Measurements from ENCODE around the gene GTF2I. TPM values are rescaled to one million over a fixed set of nuclear protein-coding genes. Genes with fewer than 3 reads are reported as not detected.
"Not testable (repeated sequence)": the region's sequence is repeated elsewhere in the genome, so short reads cannot be mapped to it uniquely, and the experiment has no call there.

Gene GTF2I
- total and polyA plus RNA-seq, 7 experiments from 2014 or later, result 51.1 to 177 (median 140) TPM

DNA sequence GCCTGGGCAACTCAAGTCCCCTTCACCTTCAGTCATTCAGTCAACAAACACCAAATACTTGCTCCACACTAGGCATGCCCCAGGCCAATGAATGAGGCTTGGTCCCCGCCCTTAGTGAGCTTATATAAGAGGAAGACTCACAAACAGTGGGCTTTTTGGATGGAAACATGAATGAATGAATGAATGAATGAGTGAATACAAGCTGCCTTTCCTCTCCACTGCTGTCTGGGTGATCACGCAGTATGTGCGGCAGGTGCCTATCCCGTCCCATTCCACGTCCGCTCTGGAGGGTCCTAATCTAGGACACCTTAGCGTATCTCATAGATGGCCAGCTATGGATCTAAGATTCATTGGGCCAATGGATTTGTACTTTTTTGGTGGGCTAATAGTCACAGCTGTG is 19.8 kb upstream of the GTF2I start:
- no peaks in the 10 kb centered on the region for H3K4me1 ChIP-seq (ENCODE audit: control insufficient read depth in 2 of 2, insufficient read depth in 2 of 2, low read length in 2 of 2)
- no peaks in the 10 kb centered on the region for H3K27me3 Mint-ChIP-seq
- H3K4me1 Mint-ChIP-seq, result peaks cover 0 to 2% (median 0%) of the 10 kb centered on the region in 7 donors
- H3K27ac ChIP-seq (ENCODE audit: low read depth, low read length), result no peak overlapping the region
- no peaks in the 10 kb centered on the region for H3K27me3 ChIP-seq (ENCODE audit: control insufficient read depth in 2 of 2, insufficient read depth in 2 of 2, low read length in 2 of 2)
- H3K4me3 Mint-ChIP-seq, result no peak overlapping the region
- no peaks in the 10 kb centered on the region for H3K36me3 ChIP-seq (ENCODE audit: control insufficient read depth in 2 of 3, insufficient read depth in 3 of 3, low read length in 3 of 3)
- intact Hi-C loops (cut with micrococcal nuclease), result no loop called here
- no peak overlapping the region for H3K4me3 ChIP-seq (ENCODE audit: low read length)
- no peaks in the 10 kb centered on the region for H3K36me3 Mint-ChIP-seq
- POLR2A ChIA-PET, result interaction anchor here (0.6 kb wide), 1 partner anchor 54 kb away, joined by 3 read pairs; no protein-coding TSS in a partner anchor
- H3K9me3 ChIP-seq (ENCODE audit: control insufficient read depth in 2 of 3, low read length in 3 of 3), result no peaks in the 10 kb centered on the region
- H3K27ac Mint-ChIP-seq, result no peak overlapping the region
- ATAC-seq (no peak), DNase-seq (no peak)
- peaks cover 0 to 2% (median 0%) of the 10 kb centered on the region in 11 donors for H3K9me3 Mint-ChIP-seq
- CTCF ChIA-PET, result interaction anchor here (0.6 kb wide), 1 partner anchor 11 kb away, joined by 3 read pairs; no protein-coding TSS in a partner anchor

DNA sequence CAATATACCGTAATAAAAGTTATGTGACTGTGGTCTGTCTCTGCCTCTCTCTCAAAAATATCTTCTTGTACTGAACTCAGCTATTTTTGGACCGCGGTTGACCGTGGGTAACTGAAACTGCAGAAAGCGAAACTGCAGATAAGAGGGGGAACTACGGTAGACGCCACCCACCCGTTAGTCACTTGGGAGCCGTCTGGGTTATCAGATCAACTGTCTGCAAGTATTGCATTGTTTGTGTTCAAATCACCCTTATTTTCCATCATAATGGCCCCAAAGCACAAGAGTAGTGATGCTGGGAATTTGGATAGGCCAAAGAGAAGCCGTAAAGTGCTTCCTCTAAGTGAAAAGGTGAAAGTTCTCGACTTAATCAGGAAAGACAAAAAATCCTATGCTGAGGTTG is 7.5 kb upstream of the GTF2I start:
- intact Hi-C loops (cut with micrococcal nuclease), result loop anchor here (1.0 to 10.0 kb wide), 3 partner anchors 8 to 915 kb away; partner anchors contain the start of genes ABHD11 (in 1 of the 2) and EIF4H (in 1 of the 2)
- not testable (repeated sequence) for H3K9me3 Mint-ChIP-seq; H3K9me3 ChIP-seq (ENCODE audit: control insufficient read depth in 2 of 3, low read length in 3 of 3); H3K36me3 ChIP-seq (ENCODE audit: control insufficient read depth in 2 of 3, insufficient read depth in 3 of 3, low read length in 3 of 3); H3K4me1 ChIP-seq (ENCODE audit: control insufficient read depth in 2 of 2, insufficient read depth in 2 of 2, low read length in 2 of 2); H3K27me3 Mint-ChIP-seq; H3K27me3 ChIP-seq (ENCODE audit: control insufficient read depth in 2 of 2, insufficient read depth in 2 of 2, low read length in 2 of 2); H3K36me3 Mint-ChIP-seq
- H3K27ac ChIP-seq (ENCODE audit: low read depth, low read length), result peak overlapping the region; percentile 60
- ChIA-PET POLR2A (interaction anchor here (1.2 kb wide), 1 partner anchor 11 kb away, joined by 6 read pairs; no protein-coding TSS in a partner anchor), CTCF (interaction anchor here (0.6 kb wide), 1 partner anchor 223 kb away, joined by 3 read pairs; no protein-coding TSS in a partner anchor)
- peak overlapping the region; percentile 84 to 98 (median 91) for H3K4me3 Mint-ChIP-seq
- peak overlapping the region; percentile 91 to 98 (median 95) for H3K27ac Mint-ChIP-seq
- peak; percentile 92 for ATAC-seq
- H3K4me1 Mint-ChIP-seq, result peaks cover 8 to 34% (median 32%) of the 10 kb centered on the region in 7 donors
- peak overlapping the region; percentile 83 for H3K4me3 ChIP-seq (ENCODE audit: low read length)
- DNase-seq, result peak in 7 of 9 donors; percentile 31 to 78 (median 38)

DNA sequence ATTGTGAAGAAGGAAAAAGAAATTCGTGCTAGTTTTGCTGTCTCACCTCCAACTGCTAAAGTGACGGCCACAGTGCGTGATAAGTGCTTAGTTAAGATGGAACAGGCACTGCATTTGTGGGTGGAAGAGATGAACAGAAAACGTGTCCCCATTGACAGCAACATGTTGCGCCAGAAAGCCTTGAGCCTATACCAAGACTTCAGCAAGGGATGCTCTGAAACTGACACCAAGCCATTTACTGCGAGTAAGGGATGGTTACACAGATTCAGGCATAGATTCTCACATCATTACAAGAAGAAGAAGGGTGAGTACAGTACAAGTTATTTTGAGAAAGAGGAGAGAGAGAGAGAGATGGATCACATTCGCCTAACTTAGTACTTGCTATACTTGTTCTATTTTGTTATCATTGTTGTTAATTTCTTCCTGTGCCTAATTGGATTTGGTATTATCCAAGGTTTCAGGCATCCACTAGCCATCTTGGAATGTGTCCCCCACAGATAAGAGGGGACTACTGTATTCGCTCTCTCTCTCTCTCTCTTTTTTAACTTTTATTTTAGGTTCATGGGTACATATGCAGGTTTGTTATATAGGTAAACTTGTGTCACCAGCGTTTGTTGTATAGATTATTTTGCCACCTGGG is 6.9 kb upstream of the GTF2I start:
- not testable (repeated sequence) for H3K27me3 ChIP-seq (ENCODE audit: control insufficient read depth in 2 of 2, insufficient read depth in 2 of 2, low read length in 2 of 2); H3K9me3 ChIP-seq (ENCODE audit: control insufficient read depth in 2 of 3, low read length in 3 of 3); H3K9me3 Mint-ChIP-seq; H3K36me3 Mint-ChIP-seq; H3K27me3 Mint-ChIP-seq; H3K36me3 ChIP-seq (ENCODE audit: control insufficient read depth in 2 of 3, insufficient read depth in 3 of 3, low read length in 3 of 3); H3K4me1 ChIP-seq (ENCODE audit: control insufficient read depth in 2 of 2, insufficient read depth in 2 of 2, low read length in 2 of 2)
- H3K4me3 Mint-ChIP-seq, result peak overlapping the region; percentile 84 to 98 (median 91)
- ChIA-PET CTCF (interaction anchor here (0.6 kb wide), 1 partner anchor 224 kb away, joined by 3 read pairs; no protein-coding TSS in a partner anchor), POLR2A (interaction anchor here (1.2 kb wide), 1 partner anchor 10 kb away, joined by 6 read pairs; no protein-coding TSS in a partner anchor)
- H3K27ac Mint-ChIP-seq, result peak overlapping the region; percentile 91 to 98 (median 95)
- H3K27ac ChIP-seq (ENCODE audit: low read depth, low read length), result peak overlapping the region; percentile 60
- DNase-seq, result peak in 1 of 9 donors; percentile 11
- intact Hi-C loops (cut with micrococcal nuclease), result loop anchor here (1.0 to 10.0 kb wide), 3 partner anchors 8 to 916 kb away; partner anchors contain the start of genes ABHD11 (in 1 of the 2) and EIF4H (in 1 of the 2)
- H3K4me3 ChIP-seq (ENCODE audit: low read length), result peak overlapping the region; percentile 83
- peak; percentile 66 for ATAC-seq
- H3K4me1 Mint-ChIP-seq, result peaks cover 8 to 40% (median 37%) of the 10 kb centered on the region in 7 donors

DNA sequence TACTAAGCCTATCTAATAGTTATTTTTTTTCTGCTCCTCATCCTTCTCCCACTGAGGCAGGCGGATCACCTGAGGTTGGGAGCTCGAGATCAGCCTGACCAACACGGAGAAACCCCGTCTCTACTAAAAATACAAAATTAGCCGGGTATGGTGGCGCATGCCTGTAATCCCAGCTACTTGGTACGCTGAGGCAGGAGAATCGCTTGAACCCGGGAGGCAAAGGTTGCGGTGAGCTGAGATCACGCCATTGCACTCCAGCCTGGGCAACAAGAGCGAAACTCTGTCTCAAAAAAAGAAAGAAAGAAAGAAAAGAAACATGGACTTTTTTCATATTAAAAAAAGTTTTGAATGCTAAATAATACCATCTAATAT is 6.4 kb upstream of the GTF2I start:
- H3K4me1 ChIP-seq (ENCODE audit: control insufficient read depth in 2 of 2, insufficient read depth in 2 of 2, low read length in 2 of 2); CTCF ChIA-PET; H3K36me3 Mint-ChIP-seq; H3K4me3 ChIP-seq (ENCODE audit: low read length); H3K27me3 ChIP-seq (ENCODE audit: control insufficient read depth in 2 of 2, insufficient read depth in 2 of 2, low read length in 2 of 2); H3K27me3 Mint-ChIP-seq; ATAC-seq; H3K9me3 Mint-ChIP-seq; H3K9me3 ChIP-seq (ENCODE audit: control insufficient read depth in 2 of 3, low read length in 3 of 3); H3K36me3 ChIP-seq (ENCODE audit: control insufficient read depth in 2 of 3, insufficient read depth in 3 of 3, low read length in 3 of 3); DNase-seq: not testable (repeated sequence)
- peak overlapping the region; percentile 60 for H3K27ac ChIP-seq (ENCODE audit: low read depth, low read length)
- POLR2A ChIA-PET, result interaction anchor here (0.7 kb wide), 1 partner anchor 19 kb away, joined by 4 read pairs; no protein-coding TSS in a partner anchor
- Mint-ChIP-seq H3K4me3 (peak overlapping the region; percentile 84 to 98 (median 91)), H3K4me1 (peaks cover 11 to 45% (median 42%) of the 10 kb centered on the region in 7 donors), H3K27ac (peak overlapping the region; percentile 91 to 98 (median 95))
- intact Hi-C loops (cut with micrococcal nuclease), result loop anchor here in 1 of 2 donors (10.0 kb wide), 2 partner anchors 476 to 916 kb away; partner anchors contain the start of genes ABHD11 and EIF4H

DNA sequence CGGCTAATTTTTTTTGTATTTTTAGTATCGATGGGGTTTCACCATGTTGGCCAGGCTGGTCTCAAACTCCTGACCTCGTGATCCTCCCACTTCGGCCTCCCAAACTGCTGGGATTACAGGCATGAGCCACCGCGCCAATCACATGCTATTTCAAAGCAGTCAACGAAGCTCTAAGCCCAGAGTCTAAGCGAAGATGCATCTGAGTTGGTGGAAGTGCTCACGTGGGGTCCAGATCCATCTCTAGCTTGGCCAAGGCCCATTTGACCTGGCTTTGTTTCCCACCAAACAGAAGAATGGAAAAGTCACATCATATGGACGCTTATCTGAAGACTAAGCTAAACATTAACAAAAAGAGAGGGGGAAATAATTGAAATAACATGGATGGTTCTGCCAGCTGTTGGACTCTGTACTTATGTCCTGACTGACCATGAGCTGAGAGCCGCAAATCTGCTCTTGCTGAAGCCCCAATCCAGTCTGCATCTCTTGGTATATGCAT is 3.8 kb upstream of the GTF2I start:
- DNase-seq, result no peak
- Mint-ChIP-seq H3K4me3 (peak overlapping the region in 1 of 10 donors; percentile 9), H3K36me3 (no peaks in the 10 kb centered on the region), H3K27ac (peak overlapping the region in 2 of 9 donors; percentile 2 to 42), H3K4me1 (peaks cover 17 to 51% (median 46%) of the 10 kb centered on the region in 7 donors), H3K27me3 (peaks cover 0 to 2% (median 0%) of the 10 kb centered on the region in 5 donors), H3K9me3 (peaks cover 0 to 3% (median 0%) of the 10 kb centered on the region in 11 donors)
- CTCF ChIA-PET, result no interaction called here
- no peak overlapping the region for H3K27ac ChIP-seq (ENCODE audit: low read depth, low read length)
- H3K9me3 ChIP-seq (ENCODE audit: control insufficient read depth in 2 of 3, low read length in 3 of 3), result no peaks in the 10 kb centered on the region
- intact Hi-C loops (cut with micrococcal nuclease), result loop anchor here in 1 of 2 donors (10.0 kb wide), 2 partner anchors 479 to 919 kb away; partner anchors contain the start of genes ABHD11 and EIF4H
- POLR2A ChIA-PET, result interaction anchor here (0.7 to 1.7 kb wide), 2 partner anchors 36 to 204 kb away, joined by 3 to 4 read pairs; no protein-coding TSS in a partner anchor
- no peak overlapping the region for H3K4me3 ChIP-seq (ENCODE audit: low read length)
- ATAC-seq, result no peak
- H3K4me1 ChIP-seq (ENCODE audit: control insufficient read depth in 2 of 2, insufficient read depth in 2 of 2, low read length in 2 of 2), result peaks cover 7 to 10% of the 10 kb centered on the region in 2 donors
- H3K27me3 ChIP-seq (ENCODE audit: control insufficient read depth in 2 of 2, insufficient read depth in 2 of 2, low read length in 2 of 2), result no peaks in the 10 kb centered on the region
- peaks cover 0 to 3% (median 0%) of the 10 kb centered on the region in 3 experiments for H3K36me3 ChIP-seq (ENCODE audit: control insufficient read depth in 2 of 3, insufficient read depth in 3 of 3, low read length in 3 of 3)

DNA sequence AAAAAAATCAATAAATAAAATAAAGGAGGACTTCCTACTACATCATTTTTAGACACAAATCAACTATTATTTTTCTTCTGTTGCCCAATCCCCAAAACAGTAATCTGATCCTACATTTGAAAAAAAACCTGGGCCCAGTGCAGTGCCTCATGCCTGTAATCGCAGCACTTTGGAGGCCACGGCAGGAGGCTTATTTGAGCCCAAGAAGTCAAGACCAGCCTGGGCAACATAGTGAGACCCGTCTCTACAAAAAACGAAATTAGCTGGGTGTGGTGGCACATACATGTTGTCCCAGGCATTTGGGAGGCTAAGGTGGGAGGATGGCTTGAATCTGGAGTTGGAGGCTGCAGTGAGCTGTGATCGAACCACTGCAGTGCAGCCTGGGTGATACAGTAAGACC is 2.7 kb upstream of the GTF2I start:
- H3K36me3 Mint-ChIP-seq, result peaks cover 0 to 2% (median 0%) of the 10 kb centered on the region in 5 donors
- H3K9me3 Mint-ChIP-seq, result peaks cover 0 to 3% (median 0%) of the 10 kb centered on the region in 11 donors
- H3K9me3 ChIP-seq (ENCODE audit: control insufficient read depth in 2 of 3, low read length in 3 of 3), result no peaks in the 10 kb centered on the region
- no peak overlapping the region for H3K4me3 ChIP-seq (ENCODE audit: low read length)
- H3K36me3 ChIP-seq (ENCODE audit: control insufficient read depth in 2 of 3, insufficient read depth in 3 of 3, low read length in 3 of 3), result peaks cover 0 to 3% (median 0%) of the 10 kb centered on the region in 3 experiments
- DNase-seq, result no peak
- H3K27ac ChIP-seq (ENCODE audit: low read depth, low read length), result no peak overlapping the region
- peak overlapping the region in 6 of 9 donors; percentile 61 to 98 (median 92) for H3K27ac Mint-ChIP-seq
- ATAC-seq, result no peak
- peak overlapping the region; percentile 37 to 97 (median 94) for H3K4me3 Mint-ChIP-seq
- peaks cover 10 to 13% of the 10 kb centered on the region in 2 donors for H3K4me1 ChIP-seq (ENCODE audit: control insufficient read depth in 2 of 2, insufficient read depth in 2 of 2, low read length in 2 of 2)
- POLR2A ChIA-PET, result interaction anchor here (1.1 to 1.7 kb wide), 4 partner anchors 9 to 217 kb away, joined by 3 to 4 read pairs (median 4); no protein-coding TSS in a partner anchor
- no peaks in the 10 kb centered on the region for H3K27me3 ChIP-seq (ENCODE audit: control insufficient read depth in 2 of 2, insufficient read depth in 2 of 2, low read length in 2 of 2)
- intact Hi-C loops (cut with micrococcal nuclease), result loop anchor here (5.0 to 10.0 kb wide), 6 partner anchors 403 to 1702 kb away; partner anchors contain the start of genes YWHAG (in 2 of the 2), ABHD11 (in 1 of the 2), EIF4H (in 1 of the 2) and HIP1 (in 1 of the 2)
- peaks cover 22 to 50% (median 42%) of the 10 kb centered on the region in 7 donors for H3K4me1 Mint-ChIP-seq
- H3K27me3 Mint-ChIP-seq, result peaks cover 0 to 2% (median 0%) of the 10 kb centered on the region in 5 donors
- CTCF ChIA-PET, result no interaction called here

All from naive thymus-derived CD4-positive, alpha-beta T cell (primary cell).